ENCODE results near the gene UNC79.
A peak's percentile ranks its signal among the peaks of the same experiment; 100 is the strongest.

Gene UNC79

DNA sequence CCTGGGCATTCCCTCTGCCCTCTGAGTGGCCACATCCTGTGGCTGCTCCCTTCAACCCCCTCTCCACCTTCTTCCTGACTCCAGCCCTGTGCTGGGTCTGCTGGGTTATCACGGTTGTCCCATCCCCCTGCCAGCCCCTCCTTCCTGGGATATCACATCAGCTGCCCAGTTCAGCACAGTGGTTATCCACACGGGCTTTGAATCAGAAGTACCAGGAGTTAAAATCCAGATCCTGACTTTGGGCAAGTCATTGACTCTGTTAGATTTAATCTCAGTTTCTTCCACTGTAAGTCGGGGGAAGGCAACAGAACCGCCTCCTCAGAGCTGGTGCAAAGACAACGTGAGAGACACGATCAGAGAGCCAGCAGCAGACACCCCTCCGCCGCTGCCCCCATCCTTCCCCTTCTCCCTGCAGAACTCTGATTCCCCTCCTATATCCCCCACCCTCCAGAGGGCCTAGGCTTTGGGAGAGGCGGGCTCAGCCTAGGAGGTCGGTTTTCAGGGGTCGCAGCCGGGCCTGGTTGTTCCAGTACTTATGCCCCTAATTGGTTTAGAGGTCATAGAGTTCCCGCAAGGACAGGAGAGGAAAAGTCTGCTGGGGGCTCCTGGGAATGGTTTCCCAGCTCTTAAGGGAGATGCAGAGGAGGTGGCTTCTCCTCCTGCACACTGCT is 315.0 kb downstream of the UNC79 start:
- no peak for DNase-seq

DNA sequence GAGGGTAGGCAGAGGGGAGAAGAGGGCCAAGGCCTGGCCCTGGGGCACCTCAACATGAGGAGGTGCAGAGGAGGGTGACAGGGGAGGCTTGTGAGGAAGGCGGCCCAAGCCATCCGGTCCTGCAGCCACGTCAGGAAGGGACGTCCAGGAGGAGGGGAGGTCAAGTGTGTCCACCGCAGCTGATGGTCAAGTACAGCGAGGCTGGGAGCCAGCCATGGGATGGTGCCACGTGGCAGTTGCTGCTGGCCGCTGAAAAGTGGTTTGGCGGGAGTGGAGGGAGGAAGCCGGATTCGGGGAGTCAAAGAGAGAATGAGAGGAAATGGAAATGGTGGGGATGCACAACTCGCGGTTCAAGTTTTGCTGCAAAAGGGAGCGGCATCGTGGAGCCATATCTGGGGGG is 316.4 kb downstream of the UNC79 start:
- peak in 30 of 56 donors; percentile 15 to 76 (median 46) for DNase-seq

DNA sequence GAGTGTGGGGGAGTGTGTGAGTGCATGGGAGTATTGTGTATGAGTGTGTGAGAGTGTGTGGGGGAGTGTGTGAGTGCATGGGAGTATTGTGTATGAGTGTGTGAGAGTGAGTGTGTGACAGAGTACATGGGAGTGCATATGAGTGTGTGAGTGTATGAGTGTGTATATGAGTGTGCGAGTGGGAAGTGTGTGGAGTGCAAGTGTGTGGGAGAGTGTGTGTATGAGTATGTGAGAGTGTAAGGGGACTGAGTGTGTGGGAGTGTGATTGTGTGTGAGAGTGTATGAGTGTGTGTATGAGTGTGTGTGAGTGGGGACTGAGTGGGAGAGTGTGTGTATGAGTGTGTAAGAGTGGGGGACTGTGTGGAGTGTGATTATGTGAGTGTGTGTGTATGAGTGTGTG is 316.8 kb downstream of the UNC79 start:
- no peak for DNase-seq

DNA sequence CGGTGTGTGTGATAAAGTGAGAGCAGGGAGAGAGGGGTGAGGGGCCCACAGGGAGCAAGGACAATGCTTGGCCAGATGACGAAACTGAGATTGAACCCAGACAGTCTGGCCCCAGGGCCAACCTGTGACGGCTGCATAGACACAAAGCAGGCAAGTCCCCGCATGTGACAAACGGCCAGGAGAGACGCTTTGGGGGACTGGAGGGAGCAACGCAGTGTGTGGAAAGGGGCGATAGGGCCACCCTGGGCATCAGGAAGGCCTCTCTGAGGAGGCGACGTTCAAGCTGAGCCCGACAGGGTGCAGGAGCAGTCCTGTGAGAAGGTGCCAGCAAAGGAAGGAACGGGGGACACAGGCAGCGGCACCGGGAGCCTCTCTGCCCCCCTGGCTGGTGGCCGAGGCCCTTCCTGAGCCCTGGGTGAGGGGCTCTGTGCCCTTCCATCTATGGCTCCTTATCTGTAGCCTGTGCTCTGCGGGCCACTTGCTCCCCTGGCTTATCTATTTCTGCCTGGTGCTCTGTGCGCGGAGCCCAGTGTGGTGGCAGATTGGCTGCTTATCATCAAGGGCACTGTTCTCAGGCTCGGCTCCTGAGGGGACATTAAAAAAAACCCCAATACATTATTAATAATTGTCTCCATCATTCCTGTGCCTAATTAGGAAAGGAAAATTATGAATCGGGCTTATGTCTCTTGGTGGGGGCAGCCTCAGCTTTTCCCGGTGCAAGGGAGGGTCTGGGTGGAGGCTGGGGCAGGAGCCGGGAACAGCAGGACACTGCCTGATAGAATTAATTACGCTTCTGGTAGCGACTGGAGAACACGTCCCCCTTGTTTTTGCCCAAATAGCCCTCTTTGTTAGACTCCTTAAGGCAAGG is 317.7 kb downstream of the UNC79 start:
- peak in 3 of 56 donors; percentile 16 to 44 (median 35) for DNase-seq

DNA sequence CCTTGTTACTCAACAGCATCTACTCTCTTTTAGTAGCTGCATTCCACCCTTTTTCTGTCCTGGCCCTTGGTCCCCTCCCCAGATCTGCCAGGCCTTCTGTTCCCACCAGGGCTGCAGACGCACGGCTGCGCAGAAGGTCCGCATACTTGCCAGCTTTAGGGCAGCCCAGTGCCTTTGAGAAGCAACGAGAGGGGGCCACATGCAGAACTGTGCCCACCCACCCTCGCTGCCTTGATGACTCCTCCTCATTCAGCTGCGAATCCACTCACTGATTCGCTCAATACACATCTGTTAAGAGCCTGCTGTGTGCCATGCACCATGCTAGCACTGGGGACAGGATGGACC is 318.3 kb downstream of the UNC79 start:
- peak in 1 of 56 donors; percentile 19 for DNase-seq

DNA sequence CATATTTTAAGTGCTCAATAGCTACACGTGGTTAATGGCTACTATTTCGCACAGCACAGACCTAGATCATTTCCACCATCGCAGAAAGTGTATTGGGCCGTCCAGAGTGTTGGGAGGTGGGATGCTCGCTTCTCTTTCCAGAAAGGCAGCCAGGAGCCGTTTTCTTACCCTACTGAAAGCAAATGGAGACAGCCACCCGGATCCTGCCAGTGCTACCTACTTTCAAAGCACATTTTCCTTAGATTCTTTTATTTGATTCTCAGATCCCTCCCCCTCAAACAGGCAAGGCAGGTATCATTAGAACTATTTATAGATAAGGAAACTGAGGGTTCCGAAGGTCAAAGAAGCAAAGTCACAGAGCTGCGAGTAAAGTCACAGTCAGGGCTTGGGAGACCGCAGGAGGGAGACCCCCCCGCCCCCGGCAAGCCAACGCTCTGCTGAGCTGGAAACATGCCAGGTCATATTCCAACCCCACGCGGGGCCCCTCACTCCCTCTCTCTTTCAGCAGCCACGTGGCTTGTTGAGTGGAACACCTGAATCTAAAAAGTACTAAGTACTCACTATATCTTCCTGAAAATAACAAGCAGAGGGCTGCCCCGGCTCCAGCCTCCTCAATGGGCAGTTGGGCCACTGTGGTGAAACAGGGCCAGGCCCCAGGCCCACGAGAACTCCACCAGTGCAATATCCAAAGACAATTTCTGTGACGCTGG is 321.4 kb downstream of the UNC79 start:
- DNase-seq = no peak

DNA sequence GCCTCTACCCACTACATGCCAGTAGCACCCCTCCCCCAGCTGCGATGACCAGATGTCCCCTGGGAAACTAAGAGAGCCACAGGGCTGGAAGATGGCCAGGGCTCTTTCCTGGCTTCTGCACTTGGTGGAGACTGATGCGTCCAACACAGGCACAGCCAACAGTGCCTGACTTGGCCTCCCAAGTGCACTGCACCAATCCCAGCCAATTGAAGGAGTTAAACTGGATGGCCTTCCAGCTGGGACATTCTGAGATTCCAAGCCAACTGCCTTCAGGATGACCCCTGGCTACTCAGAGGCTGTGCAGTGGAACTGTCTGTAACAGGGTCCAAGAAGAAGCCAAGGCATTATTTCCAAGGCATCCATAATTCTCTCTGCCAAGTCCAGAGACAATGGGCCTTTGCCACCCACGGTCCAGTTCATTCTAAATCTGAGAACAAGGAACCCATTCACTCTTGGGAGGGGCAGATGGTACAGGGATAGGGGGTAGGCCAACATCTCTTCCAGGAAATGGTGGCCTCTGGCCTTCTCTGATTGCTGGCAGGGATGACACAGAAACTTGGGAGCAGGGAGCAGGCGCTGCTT is 322.3 kb downstream of the UNC79 start:
- peak in 53 of 56 donors; percentile 36 to 96 (median 84) for DNase-seq

DNA sequence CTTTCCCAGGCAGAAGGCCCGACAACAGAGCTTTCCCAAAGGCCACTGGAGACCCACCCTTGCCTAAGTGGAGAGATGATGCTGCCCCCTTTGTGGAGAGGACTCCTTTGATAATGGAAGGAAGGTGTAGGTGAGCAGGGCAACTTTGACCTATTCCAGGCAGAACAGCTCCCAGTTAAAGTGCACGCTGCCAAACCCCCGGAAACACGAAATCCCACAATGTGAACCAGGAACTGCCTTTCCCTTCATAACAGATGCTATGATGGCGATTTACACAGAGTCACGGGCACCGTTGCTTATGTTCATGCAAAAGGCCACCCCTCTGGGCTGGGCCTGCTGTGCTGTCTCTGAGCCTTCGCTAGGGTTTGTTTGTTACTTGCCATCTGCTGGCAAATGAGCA is 322.9 kb downstream of the UNC79 start:
- DNase-seq = peak in 3 of 56 donors; percentile 40 to 51 (median 45)

DNA sequence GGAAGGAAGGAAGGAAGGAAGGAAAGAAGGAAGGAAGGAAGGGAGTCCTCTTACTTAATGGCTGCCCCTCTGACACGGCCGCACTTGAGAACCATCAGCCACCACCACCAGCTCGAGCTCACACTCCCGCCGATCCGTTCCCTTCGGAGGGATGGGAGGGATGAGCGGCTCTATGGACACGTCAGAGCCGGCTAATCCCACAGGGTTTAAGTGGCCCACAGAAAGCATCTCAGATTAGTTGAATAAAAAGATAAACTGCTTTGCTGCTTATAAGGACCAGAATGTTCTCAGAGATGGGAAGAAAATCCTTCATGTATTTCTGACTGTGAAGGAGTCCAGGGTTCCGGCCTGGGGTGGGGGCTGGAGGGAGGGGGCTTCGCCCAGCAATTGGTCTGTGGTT is 326.5 kb downstream of the UNC79 start:
- no peak for DNase-seq

All from amygdala (tissue), 56 donors.